ENCODE data around the gene LAMA4.

DNA sequence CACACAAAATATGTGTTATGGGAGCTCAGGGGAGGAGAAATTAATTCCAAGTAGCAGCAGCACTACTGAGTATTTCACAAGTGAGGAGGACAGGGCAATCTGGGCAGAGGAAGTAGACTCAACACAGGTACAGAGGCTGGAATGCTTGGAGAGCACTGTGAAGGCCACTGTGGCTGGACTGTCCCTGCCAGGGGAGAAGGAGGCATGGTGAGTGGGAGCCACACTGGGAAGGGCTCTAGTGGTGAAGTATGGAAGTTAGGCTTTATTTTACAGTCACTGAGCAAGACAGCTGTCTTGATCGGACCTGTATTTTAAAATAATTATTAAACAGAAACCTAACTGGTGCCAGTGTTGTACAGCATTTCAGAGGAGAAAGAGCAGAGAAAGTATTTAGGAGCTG, 138.1 kb downstream of the LAMA4 start:
- TF ChIP-seq, protein P1, sequence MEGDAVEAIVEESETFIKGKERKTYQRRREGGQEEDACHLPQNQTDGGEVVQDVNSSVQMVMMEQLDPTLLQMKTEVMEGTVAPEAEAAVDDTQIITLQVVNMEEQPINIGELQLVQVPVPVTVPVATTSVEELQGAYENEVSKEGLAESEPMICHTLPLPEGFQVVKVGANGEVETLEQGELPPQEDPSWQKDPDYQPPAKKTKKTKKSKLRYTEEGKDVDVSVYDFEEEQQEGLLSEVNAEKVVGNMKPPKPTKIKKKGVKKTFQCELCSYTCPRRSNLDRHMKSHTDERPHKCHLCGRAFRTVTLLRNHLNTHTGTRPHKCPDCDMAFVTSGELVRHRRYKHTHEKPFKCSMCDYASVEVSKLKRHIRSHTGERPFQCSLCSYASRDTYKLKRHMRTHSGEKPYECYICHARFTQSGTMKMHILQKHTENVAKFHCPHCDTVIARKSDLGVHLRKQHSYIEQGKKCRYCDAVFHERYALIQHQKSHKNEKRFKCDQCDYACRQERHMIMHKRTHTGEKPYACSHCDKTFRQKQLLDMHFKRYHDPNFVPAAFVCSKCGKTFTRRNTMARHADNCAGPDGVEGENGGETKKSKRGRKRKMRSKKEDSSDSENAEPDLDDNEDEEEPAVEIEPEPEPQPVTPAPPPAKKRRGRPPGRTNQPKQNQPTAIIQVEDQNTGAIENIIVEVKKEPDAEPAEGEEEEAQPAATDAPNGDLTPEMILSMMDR (IDR thresholded peaks at IDR 0.05): no peak
- no peak for TF ChIP-seq POLR2A (IDR thresholded peaks at IDR 0.05)

Measured in testis (tissue), 2 donors.